H1 (cell line): ENCODE results near the gene PRSS2. TPM values are rescaled to one million over a fixed set of nuclear protein-coding genes. Genes with fewer than 3 reads are reported as not detected.

Experiments used
- CTCF ChIA-PET: fragments of 300-600 bp; sonication (Branson Sonifier 250); formaldehyde crosslinking; loops from one replicate; lab custom pipeline; 2021; ENCODE audit not compliant: partially characterized antibody; lab: Charles Lee
- POLR2A ChIA-PET: fragments of 300-600 bp; sonication (Branson Sonifier 250); formaldehyde crosslinking; loops from one replicate; lab custom pipeline; 2021; ENCODE audit warnings: inconsistent platforms; ENCODE audit not compliant: partially characterized antibody; lab: Charles Lee
- DNase-seq, 2 experiments: peaks; one replicate each; pipeline versions ENCODE4 v3.0.0 to v3.0.0-alpha.2; 2010 to 2022; ENCODE audit warnings: low spot score in 2 of 2, low read depth in 1 of 2, mixed read lengths in 1 of 2
- FAIRE-seq: peaks from 2 replicates; lab custom pipeline; 2011; peaks lifted over from hg19 to GRCh38; lab: Jason Lieb, UNC
- H2AFZ ChIP-seq: 2 replicates; pipeline ENCODE4 v1.8.1; 2012; ENCODE audit warnings: low read length, inconsistent platforms
- H2AK5ac ChIP-seq: 2 replicates; pipeline ENCODE4 v1.6.1; 2013; ENCODE audit warnings: low read depth, low read length
- H2BK120ac ChIP-seq: replicated peaks from 2 replicates; pipeline ENCODE3; 2013; ENCODE audit warnings: low read depth, low read length, inconsistent platforms
- H2BK12ac ChIP-seq: 2 replicates; pipeline ENCODE4 v1.6.1; 2013; ENCODE audit warnings: low read depth, low read length
- H2BK15ac ChIP-seq: 2 replicates; pipeline ENCODE4 v1.6.1; 2013; ENCODE audit warnings: low read length
- H2BK20ac ChIP-seq: 2 replicates; pipeline ENCODE4 v1.6.1; 2013; ENCODE audit warnings: low read length
- H2BK5ac ChIP-seq: 2 replicates; pipeline ENCODE4 v1.6.1; 2013; ENCODE audit warnings: low read depth, low read length
- H3K14ac ChIP-seq: 2 replicates; pipeline ENCODE4 v1.6.1; 2013; ENCODE audit warnings: inconsistent platforms; ENCODE audit not compliant: insufficient read length
- H3K18ac ChIP-seq: 2 replicates; pipeline ENCODE4 v1.6.1; 2013; ENCODE audit warnings: low read length; ENCODE audit errors: extremely low read depth
- H3K23ac ChIP-seq: 2 replicates; pipeline ENCODE4 v1.6.1; 2013; ENCODE audit warnings: inconsistent platforms; ENCODE audit not compliant: insufficient read length
- H3K23me2 ChIP-seq: 2 replicates; pipeline ENCODE4 v1.6.1; 2013; ENCODE audit warnings: low read depth, low read length
- H3K27ac ChIP-seq: 2 replicates; pipeline ENCODE4 v1.6.1; 2011; ENCODE audit warnings: low read depth, low read length, inconsistent platforms
- H3K27me3 ChIP-seq, 4 experiments: replicated peaks in 1 of 4; 1 replicate in 1 of 4; 2 replicates in 3 of 4; pipeline versions ENCODE4 v1.6.1 to v1.8.1; 2011 to 2013; ENCODE audit warnings: low read length in 3 of 4, mild to moderate bottlenecking in 3 of 4, inconsistent platforms in 2 of 4, mixed read lengths in 2 of 4, moderate library complexity in 1 of 4; ENCODE audit not compliant: control insufficient read depth in 3 of 4, insufficient read depth in 3 of 4; ENCODE audit errors: extremely low read depth in 1 of 4
- H3K36me3 ChIP-seq, 4 experiments: 2 replicates each; pipeline versions ENCODE4 v1.6.1 to v1.8.1; 2011 to 2013; ENCODE audit warnings: mild to moderate bottlenecking in 4 of 4, low read length in 3 of 4, moderate library complexity in 2 of 4, control low read depth in 1 of 4, inconsistent platforms in 1 of 4; ENCODE audit not compliant: insufficient read depth in 4 of 4, control insufficient read depth in 2 of 4
- H3K4ac ChIP-seq: replicated peaks from 2 replicates; pipeline ENCODE3; 2013; ENCODE audit warnings: low read length, low read depth, mixed read lengths, inconsistent platforms; ENCODE audit not compliant: insufficient read length
- H3K4me1 ChIP-seq, 4 experiments: replicated peaks in 1 of 4; 1 replicate in 1 of 4; 2 replicates in 3 of 4; pipeline versions ENCODE4 v1.6.1 to v1.8.1; 2011 to 2013; ENCODE audit warnings: low read length in 3 of 4, inconsistent platforms in 2 of 4, mixed read lengths in 1 of 4; ENCODE audit not compliant: insufficient read depth in 4 of 4, control insufficient read depth in 3 of 4
- H3K4me2 ChIP-seq, 2 experiments: 2 replicates each; pipeline versions ENCODE4 v1.6.1 to v1.8.1; 2011 to 2013; ENCODE audit warnings: low read depth in 2 of 2, low read length in 2 of 2, control low read depth in 1 of 2, inconsistent platforms in 1 of 2, mild to moderate bottlenecking in 1 of 2; ENCODE audit not compliant: insufficient read depth in 1 of 2
- H3K4me3 ChIP-seq, 4 experiments: fragments of 200-600, 300-600 bp in 1 of 4; sonication (generic), shearing (Covaris generic), sonication (Bioruptor Twin) in 1 of 4; 2 replicates each; pipeline versions ENCODE4 v1.5.1 to v1.8.1; 2011 to 2016; ENCODE audit warnings: low read length in 4 of 4, low read depth in 3 of 4, control low read depth in 2 of 4, inconsistent platforms in 2 of 4, mild to moderate bottlenecking in 2 of 4, mixed read lengths in 1 of 4, moderate library complexity in 1 of 4; ENCODE audit not compliant: insufficient read depth in 2 of 4; ENCODE audit errors: extremely low read depth in 1 of 4
- H3K56ac ChIP-seq: replicated peaks from 2 replicates; pipeline ENCODE3; 2013; ENCODE audit warnings: low read depth, mild to moderate bottlenecking, mixed read lengths, low read length, inconsistent platforms; ENCODE audit not compliant: insufficient read length
- H3K79me1 ChIP-seq: 2 replicates; pipeline ENCODE4 v1.6.1; 2013; ENCODE audit warnings: low read depth, low read length, control low read depth
- H3K79me2 ChIP-seq, 2 experiments: 2 replicates each; pipeline versions ENCODE4 v1.6.1 to v1.8.1; 2012 to 2013; ENCODE audit warnings: low read length in 2 of 2, mild to moderate bottlenecking in 2 of 2, inconsistent platforms in 1 of 2; ENCODE audit not compliant: insufficient read depth in 2 of 2, control insufficient read depth in 1 of 2
- H3K9ac ChIP-seq, 4 experiments: replicated peaks in 1 of 4; 1 replicate in 1 of 4; 2 replicates in 3 of 4; pipeline versions ENCODE4 v1.6.1 to v1.8.1; 2011 to 2013; ENCODE audit warnings: low read depth in 3 of 4, low read length in 3 of 4, control low read depth in 2 of 4, mild to moderate bottlenecking in 2 of 4, moderate library complexity in 2 of 4, inconsistent platforms in 1 of 4; ENCODE audit errors: extremely low read depth in 1 of 4
- H3K9me3 ChIP-seq, 2 experiments: 2 replicates each; pipeline versions ENCODE4 v1.6.1 to v1.8.1; 2012 to 2013; ENCODE audit warnings: mild to moderate bottlenecking in 2 of 2, moderate library complexity in 2 of 2, control low read depth in 1 of 2, inconsistent platforms in 1 of 2, low read depth in 1 of 2, low read length in 1 of 2, mixed read lengths in 1 of 2; ENCODE audit not compliant: insufficient read depth in 2 of 2
- H4K20me1 ChIP-seq, 2 experiments: replicated peaks in 1 of 2; 2 replicates each; pipeline versions ENCODE3 to v1.8.1; 2011 to 2013; ENCODE audit warnings: inconsistent platforms in 2 of 2, low read length in 2 of 2, mild to moderate bottlenecking in 1 of 2; ENCODE audit not compliant: insufficient read depth in 2 of 2, control insufficient read depth in 1 of 2
- H4K5ac ChIP-seq: 2 replicates; pipeline ENCODE4 v1.6.1; 2013; ENCODE audit warnings: low read length, low read depth, mixed read lengths, inconsistent platforms; ENCODE audit not compliant: insufficient read length
- H4K8ac ChIP-seq: 2 replicates; pipeline ENCODE4 v1.8.0; 2013; ENCODE audit warnings: mild to moderate bottlenecking, moderate library complexity, low read length, inconsistent platforms; ENCODE audit not compliant: insufficient read depth; ENCODE audit errors: extremely low read depth
- H4K91ac ChIP-seq: replicated peaks from 2 replicates; pipeline ENCODE3; 2013; ENCODE audit warnings: low read length, mixed read lengths, inconsistent platforms; ENCODE audit not compliant: insufficient read length
- ATF3 ChIP-seq: IDR thresholded peaks from 2 replicates; pipeline ENCODE4 v1.6.1; 2011; ENCODE audit warnings: low read depth, mild to moderate bottlenecking, low read length; ENCODE audit not compliant: insufficient read depth
- CREB1 ChIP-seq: IDR thresholded peaks from 2 replicates; pipeline ENCODE4 v1.6.1; 2012; ENCODE audit warnings: inconsistent platforms
- GTF2F1 ChIP-seq: IDR thresholded peaks from 2 replicates; pipeline ENCODE4 v1.6.1; 2012; ENCODE audit warnings: low read depth, low read length, improper control_type of control experiment, borderline replicate concordance
- JUN ChIP-seq: IDR thresholded peaks from 2 replicates; pipeline ENCODE4 v1.6.1; 2011; ENCODE audit warnings: low read depth, mild to moderate bottlenecking, improper control_type of control experiment, low read length
- SAP30 ChIP-seq: fragments of 300-600 bp; sonication (generic); IDR thresholded peaks from 2 replicates; pipeline ENCODE4 v1.7.1; 2012; ENCODE audit warnings: low read length, moderate library complexity, mild to moderate bottlenecking, inconsistent platforms; ENCODE audit not compliant: insufficient read depth, insufficient replicate concordance
- SUZ12 ChIP-seq: fragments of 200-600 bp; sonication (generic); IDR thresholded peaks from 2 replicates; pipeline ENCODE4 v1.6.1; 2012; ENCODE audit warnings: mild to moderate bottlenecking, inconsistent platforms, low read length, moderate library complexity, mixed read lengths
- TAF7 ChIP-seq: optimal IDR thresholded peaks from 2 replicates; pipeline ENCODE3; 2011; ENCODE audit warnings: low read depth, mild to moderate bottlenecking, inconsistent platforms, low read length, moderate library complexity, borderline replicate concordance
- TCF12 ChIP-seq: IDR thresholded peaks from 2 replicates; pipeline ENCODE4 v1.6.1; 2011; ENCODE audit warnings: low read depth, mild to moderate bottlenecking, low read length
- YY1 ChIP-seq: IDR thresholded peaks from 2 replicates; pipeline ENCODE4 v1.6.1; 2011; ENCODE audit warnings: low read depth, mild to moderate bottlenecking, low read length
- WGBS, 2 experiments: shearing (Covaris generic) in 1 of 2; methylation state at CpG; one replicate each; pipeline versions ENCODE4 v1.1.6 to v1.1.7; 2013 to 2015; ENCODE audit warnings: low lambda C conversion rate in 2 of 2, mixed read lengths in 2 of 2, inconsistent platforms in 1 of 2, low coverage in 1 of 2, missing lambda C conversion rate in 1 of 2; ENCODE audit not compliant: insufficient replicate concordance in 2 of 2, insufficient coverage in 1 of 2, insufficient read length in 1 of 2; ENCODE audit errors: extremely low coverage in 1 of 2, missing lambda C conversion rate in 1 of 2; 5-methylcytosine and 5-hydroxymethylcytosine counted together
- polyA plus RNA-seq, 7 experiments: library from polyadenylated mRNA; depleted of rRNA in 3 of 7; stranded (reverse) in 5 of 7; unstranded in 2 of 7; fragments of >200 nt in 5 of 7; fragments of 200-250 nt in 2 of 7; gene quantifications; 1 replicate in 5 of 7; 2 replicates in 1 of 7; 4 replicates in 1 of 7; pipeline versions ENCODE4 v1.2.1 to v1.2.3, GENCODE V29; 2011 to 2013; ENCODE audit warnings: missing spikeins in 2 of 7, mixed read lengths in 2 of 7
- total RNA-seq: library from RNA; stranded (reverse); fragmentation: NEBNext Ultra II Directional; extraction: Animal tissue kit (Norgen Biotek cat#: 25700); gene quantifications from 2 replicates; pipeline ENCODE4 v1.2.1, GENCODE V29; 2021

PRSS2 gene
- total and polyA plus RNA-seq, 2 of the 8 experiments (the other 6 are each of a cell fraction or from before 2014, with no cell fraction given) = not detected

- H4K5ac ChIP-seq = no peak overlapping the region
- TF ChIP-seq GTF2F1 (no peak), SUZ12 (no peak), CREB1 (no peak), TCF12 (no peak), SAP30 (no peak), ATF3 (no peak), YY1 (no peak), JUN (no peak), TAF7 (no peak)
- H3K9ac ChIP-seq = no peak overlapping the region
- H3K4ac ChIP-seq = no peak overlapping the region
- no peak overlapping the region for H2AFZ ChIP-seq
- no peak for DNase-seq
- no peak overlapping the region for H2AK5ac ChIP-seq
- H3K79me1 ChIP-seq = no peaks in the 10 kb centered on the region
- H2BK5ac ChIP-seq = no peak overlapping the region
- POLR2A ChIA-PET = no interaction called here
- H3K4me2 ChIP-seq = no peak overlapping the region
- no peak overlapping the region for H3K4me3 ChIP-seq
- H3K56ac ChIP-seq = no peak overlapping the region
- FAIRE-seq = no peak
- no peak overlapping the region for H3K27ac ChIP-seq
- H4K91ac ChIP-seq = no peak overlapping the region
- H3K79me2 ChIP-seq = peaks cover 0 to 6% of the 10 kb centered on the region in 2 experiments; a peak in 1 of 4 replicates
- CTCF ChIA-PET = interaction anchor here (0.6 to 20.6 kb wide), 6 partner anchors 8 to 373 kb away, joined by 3 to 430 read pairs (median 3); no protein-coding TSS in a partner anchor
- H3K23me2 ChIP-seq = peaks cover 17% of the 10 kb centered on the region
- peaks cover 0 to 3% of the 10 kb centered on the region in 2 experiments for H4K20me1 ChIP-seq
- peaks cover 3 to 36% (median 26%) of the 10 kb centered on the region in 4 experiments; a peak in 6 of 7 replicates for H3K27me3 ChIP-seq
- H3K4me1 ChIP-seq = peaks cover 6 to 20% (median 11%) of the 10 kb centered on the region in 4 experiments; a peak in 6 of 7 replicates
- H2BK12ac ChIP-seq = no peak overlapping the region
- H2BK20ac ChIP-seq = no peak overlapping the region
- no peak overlapping the region for H3K23ac ChIP-seq
- H3K9me3 ChIP-seq = no peaks in the 10 kb centered on the region
- H2BK15ac ChIP-seq = no peak overlapping the region
- H3K36me3 ChIP-seq = peaks cover 0 to 15% (median 3%) of the 10 kb centered on the region in 4 experiments; a peak in 4 of 8 replicates
- no peak overlapping the region for H4K8ac ChIP-seq
- no peak overlapping the region for H3K14ac ChIP-seq
- H3K18ac ChIP-seq = no peak overlapping the region
- H2BK120ac ChIP-seq = no peak overlapping the region
- 95% methylated on average over 7 of the region's 7 CpGs; no CpG with 5 or more reads in 1 of the 2 experiments for WGBS, 2 experiments
These were observed 30.0 kb downstream of the PRSS2 start for GRCh38 chr7:142800699-142801260.
